Astrocyte (in vitro differentiated cells and primary cell): ENCODE measurements around the gene CLDN2. TPM values are rescaled to one million over a fixed set of nuclear protein-coding genes. Genes with fewer than 3 reads are reported as not detected.

Experiments
- DNase-seq: peaks from one replicate; pipeline ENCODE4 v3.0.0-alpha.2; 2010; ENCODE audit warnings: low read depth
- FAIRE-seq: peaks from 2 replicates; lab custom pipeline; 2011; peaks lifted over from hg19 to GRCh38; lab: Jason Lieb, UNC
- H2AFZ ChIP-seq: 2 replicates; pipeline ENCODE4 v1.6.0; 2012; ENCODE audit warnings: low read depth, low read length, inconsistent platforms
- H3K27ac ChIP-seq: 2 replicates; pipeline ENCODE4 v1.5.1; 2011; ENCODE audit warnings: low read depth, low read length, inconsistent platforms
- H3K27me3 ChIP-seq: 2 replicates; pipeline ENCODE4 v1.6.0; 2011; ENCODE audit warnings: low read length, inconsistent platforms; ENCODE audit not compliant: insufficient read depth
- H3K36me3 ChIP-seq: 2 replicates; pipeline ENCODE4 v1.5.1; 2011; ENCODE audit warnings: low read length, inconsistent platforms; ENCODE audit not compliant: insufficient read depth
- H3K4me1 ChIP-seq: 2 replicates; pipeline ENCODE4 v1.5.1; 2011; ENCODE audit warnings: low read length, inconsistent platforms; ENCODE audit not compliant: insufficient read depth
- H3K4me2 ChIP-seq: 2 replicates; pipeline ENCODE4 v1.6.0; 2012; ENCODE audit warnings: low read length, inconsistent platforms
- H3K4me3 ChIP-seq: 2 replicates; pipeline ENCODE4 v1.5.1; 2011; ENCODE audit warnings: low read depth, mild to moderate bottlenecking, low read length, inconsistent platforms; ENCODE audit not compliant: insufficient read depth
- H3K79me2 ChIP-seq: 2 replicates; pipeline ENCODE4 v1.6.0; 2012; ENCODE audit warnings: mild to moderate bottlenecking, low read length, inconsistent platforms; ENCODE audit not compliant: insufficient read depth
- H3K9ac ChIP-seq: 2 replicates; pipeline ENCODE4 v1.6.0; 2012; ENCODE audit warnings: mild to moderate bottlenecking, low read length, inconsistent platforms
- H3K9me3 ChIP-seq: 2 replicates; pipeline ENCODE4 v1.5.1; 2012; ENCODE audit warnings: low read depth, mild to moderate bottlenecking, low read length, inconsistent platforms; ENCODE audit not compliant: insufficient read depth
- H4K20me1 ChIP-seq: 2 replicates; pipeline ENCODE4 v1.6.0; 2012; ENCODE audit warnings: low read length, inconsistent platforms; ENCODE audit not compliant: insufficient read depth
- H3K27ac Mint-ChIP-seq: one replicate; pipeline ENCODE4 v1.8.0; 2021; ENCODE audit warnings: mild to moderate bottlenecking, mixed read lengths; ENCODE audit not compliant: unreplicated experiment
- H3K27me3 Mint-ChIP-seq: one replicate; pipeline ENCODE4 v1.8.0; 2021; ENCODE audit warnings: low read depth, mixed read lengths; ENCODE audit not compliant: unreplicated experiment
- H3K36me3 Mint-ChIP-seq: one replicate; pipeline ENCODE4 v1.8.0; 2021; ENCODE audit warnings: low read depth, mixed read lengths; ENCODE audit not compliant: unreplicated experiment
- H3K4me1 Mint-ChIP-seq: one replicate; pipeline ENCODE4 v1.8.0; 2021; ENCODE audit warnings: low read depth, mixed read lengths; ENCODE audit not compliant: unreplicated experiment
- H3K4me3 Mint-ChIP-seq: one replicate; pipeline ENCODE4 v1.8.0; 2021; ENCODE audit warnings: mild to moderate bottlenecking, moderate library complexity, mixed read lengths; ENCODE audit not compliant: unreplicated experiment
- H3K9me3 Mint-ChIP-seq: one replicate; pipeline ENCODE4 v1.8.0; 2021; ENCODE audit warnings: mild to moderate bottlenecking, mixed read lengths; ENCODE audit not compliant: unreplicated experiment
- EZH2 ChIP-seq: IDR thresholded peaks from 2 replicates; pipeline ENCODE4 v1.6.1; 2012; ENCODE audit warnings: mild to moderate bottlenecking, low read length, inconsistent platforms; ENCODE audit not compliant: insufficient read depth
- total RNA-seq: library from RNA; stranded (reverse); gene quantifications from 2 replicates; pipeline ENCODE4 v1.2.1, GENCODE V29; 2021
- TF ChIP-seq, protein P1 (sequence below): IDR thresholded peaks from 2 replicates; pipeline ENCODE4 v1.5.1; 2011; ENCODE audit warnings: low read depth, mild to moderate bottlenecking, inconsistent platforms, low read length, moderate library complexity; ENCODE audit not compliant: insufficient read depth

The CLDN2 gene
- total RNA-seq, 1 donor from 2014 or later = 0.77 TPM

DNA sequence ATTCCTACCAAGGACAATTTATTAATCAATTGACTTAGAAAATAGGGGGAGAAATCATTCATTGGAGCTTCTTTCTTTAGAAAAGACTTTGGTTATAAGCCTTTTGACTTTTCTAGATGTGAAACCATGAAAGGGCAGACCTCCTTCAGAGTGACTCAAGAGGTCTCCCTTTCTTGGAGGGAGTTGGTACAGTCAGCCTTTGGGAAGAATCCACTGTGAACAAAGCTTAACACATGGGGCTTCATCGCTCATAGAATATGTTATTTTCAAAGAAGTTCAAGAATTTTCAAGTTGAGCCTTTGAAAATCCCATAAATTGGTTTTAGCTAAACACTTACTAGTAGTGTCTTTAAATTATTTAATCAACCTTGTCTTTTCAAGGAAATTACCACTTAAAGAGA, 45.1 kb upstream of the CLDN2 start:
- Histone ChIP-seq H3K27ac (no peak overlapping the region), H3K4me2 (no peak overlapping the region), H3K79me2 (no peaks in the 10 kb centered on the region), H3K9ac (no peak overlapping the region), H3K36me3 (no peaks in the 10 kb centered on the region), H3K9me3 (no peaks in the 10 kb centered on the region), H4K20me1 (no peaks in the 10 kb centered on the region), H3K4me1 (no peaks in the 10 kb centered on the region), H2AFZ (no peak overlapping the region), H3K27me3 (no peaks in the 10 kb centered on the region), H3K4me3 (no peak overlapping the region)
- DNase-seq = peak; percentile 8
- no peak for TF ChIP-seq EZH2
- Mint-ChIP-seq H3K4me1 (no peaks in the 10 kb centered on the region), H3K9me3 (no peaks in the 10 kb centered on the region), H3K27me3 (no peaks in the 10 kb centered on the region), H3K4me3 (no peak overlapping the region), H3K27ac (no peak overlapping the region), H3K36me3 (no peaks in the 10 kb centered on the region)
- FAIRE-seq = peak; percentile 68

DNA sequence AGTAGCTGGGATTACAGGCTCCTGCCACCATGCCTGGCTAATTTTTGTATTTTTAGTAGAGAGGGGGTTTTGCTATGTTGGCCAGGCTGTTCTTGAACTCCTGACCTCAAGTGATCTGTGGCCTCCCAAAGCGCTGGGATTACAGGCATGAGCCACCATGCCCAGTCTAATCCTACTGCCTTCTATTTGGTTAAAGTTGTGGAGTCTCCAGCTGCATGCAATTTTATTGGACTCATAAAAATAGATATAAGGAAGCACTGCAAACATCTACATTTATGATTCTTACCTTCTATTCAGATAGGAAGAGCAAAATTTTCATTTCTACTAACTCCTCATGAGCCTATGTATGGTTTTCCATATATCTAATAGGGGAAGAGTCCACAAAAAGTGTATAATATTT, 30.7 kb upstream of the CLDN2 start:
- H3K36me3 Mint-ChIP-seq = no peaks in the 10 kb centered on the region

DNA sequence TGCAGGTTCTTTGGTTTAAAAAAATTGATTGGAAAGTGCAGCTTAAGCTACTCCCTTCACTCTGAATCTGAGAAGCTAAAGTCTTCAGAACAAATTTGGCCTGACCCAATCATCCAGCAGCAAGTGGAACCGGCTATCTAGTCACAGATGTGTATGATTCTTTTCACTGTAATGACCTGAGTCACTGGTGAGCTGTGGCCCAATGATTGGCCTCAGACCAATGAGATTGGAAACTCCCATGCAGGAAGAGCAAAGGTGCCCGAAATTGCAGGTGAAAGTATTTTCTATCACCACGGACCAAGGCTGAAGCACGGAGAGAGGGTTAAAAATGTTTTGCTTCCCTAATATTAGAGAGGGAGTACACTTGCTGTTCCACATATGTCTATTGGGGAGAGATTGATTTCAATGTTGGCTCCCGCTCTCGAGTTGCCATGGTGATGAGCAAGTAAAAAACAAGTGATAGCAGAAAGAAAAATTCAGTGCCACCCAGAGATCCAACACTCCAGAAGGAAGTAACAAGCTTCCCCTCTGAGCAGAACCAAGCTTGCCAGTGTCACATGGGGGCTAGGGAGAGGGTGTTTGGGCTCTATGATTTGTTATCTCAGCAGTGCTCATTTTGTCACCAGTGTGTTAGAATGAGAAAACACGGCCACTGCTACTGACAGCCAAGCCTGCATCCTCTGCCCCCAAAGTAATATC, 28.3 kb upstream of the CLDN2 start:
- Mint-ChIP-seq H3K36me3 (no peaks in the 10 kb centered on the region), H3K4me3 (no peak overlapping the region)
- FAIRE-seq = peak; percentile 68

More for the DNA sequence above, 30.7 kb upstream of the CLDN2 start:
- Mint-ChIP-seq H3K4me1 (no peaks in the 10 kb centered on the region), H3K27me3 (no peaks in the 10 kb centered on the region), H3K4me3 (no peak overlapping the region), H3K9me3 (no peaks in the 10 kb centered on the region), H3K27ac (no peak overlapping the region)
- Histone ChIP-seq H2AFZ (no peak overlapping the region), H3K4me1 (peaks cover under 1% of the 10 kb centered on the region), H3K36me3 (no peaks in the 10 kb centered on the region), H3K9me3 (no peaks in the 10 kb centered on the region), H3K79me2 (no peaks in the 10 kb centered on the region), H3K9ac (no peak overlapping the region), H3K27ac (no peak overlapping the region), H3K27me3 (no peaks in the 10 kb centered on the region), H3K4me2 (no peak overlapping the region), H4K20me1 (no peaks in the 10 kb centered on the region), H3K4me3 (no peak overlapping the region)
- no peak for FAIRE-seq
- no peak for DNase-seq
- TF ChIP-seq EZH2 = no peak
- TF ChIP-seq, protein P1, sequence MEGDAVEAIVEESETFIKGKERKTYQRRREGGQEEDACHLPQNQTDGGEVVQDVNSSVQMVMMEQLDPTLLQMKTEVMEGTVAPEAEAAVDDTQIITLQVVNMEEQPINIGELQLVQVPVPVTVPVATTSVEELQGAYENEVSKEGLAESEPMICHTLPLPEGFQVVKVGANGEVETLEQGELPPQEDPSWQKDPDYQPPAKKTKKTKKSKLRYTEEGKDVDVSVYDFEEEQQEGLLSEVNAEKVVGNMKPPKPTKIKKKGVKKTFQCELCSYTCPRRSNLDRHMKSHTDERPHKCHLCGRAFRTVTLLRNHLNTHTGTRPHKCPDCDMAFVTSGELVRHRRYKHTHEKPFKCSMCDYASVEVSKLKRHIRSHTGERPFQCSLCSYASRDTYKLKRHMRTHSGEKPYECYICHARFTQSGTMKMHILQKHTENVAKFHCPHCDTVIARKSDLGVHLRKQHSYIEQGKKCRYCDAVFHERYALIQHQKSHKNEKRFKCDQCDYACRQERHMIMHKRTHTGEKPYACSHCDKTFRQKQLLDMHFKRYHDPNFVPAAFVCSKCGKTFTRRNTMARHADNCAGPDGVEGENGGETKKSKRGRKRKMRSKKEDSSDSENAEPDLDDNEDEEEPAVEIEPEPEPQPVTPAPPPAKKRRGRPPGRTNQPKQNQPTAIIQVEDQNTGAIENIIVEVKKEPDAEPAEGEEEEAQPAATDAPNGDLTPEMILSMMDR = no peak

More for the DNA sequence above, 28.3 kb upstream of the CLDN2 start:
- H3K4me3 ChIP-seq = no peak overlapping the region
- no peaks in the 10 kb centered on the region for H3K27me3 Mint-ChIP-seq
- H3K9ac ChIP-seq = no peak overlapping the region
- no peaks in the 10 kb centered on the region for H3K27me3 ChIP-seq
- H4K20me1 ChIP-seq = no peaks in the 10 kb centered on the region
- no peak overlapping the region for H3K4me2 ChIP-seq
- no peak overlapping the region for H3K27ac Mint-ChIP-seq
- no peak overlapping the region for H3K27ac ChIP-seq
- no peak for TF ChIP-seq EZH2
- TF ChIP-seq, protein P1 = no peak
- H3K4me1 Mint-ChIP-seq = peaks cover 7% of the 10 kb centered on the region
- no peaks in the 10 kb centered on the region for H3K9me3 ChIP-seq
- no peaks in the 10 kb centered on the region for H3K36me3 ChIP-seq
- H3K79me2 ChIP-seq = no peaks in the 10 kb centered on the region
- DNase-seq = no peak
- H3K9me3 Mint-ChIP-seq = no peaks in the 10 kb centered on the region
- no peak overlapping the region for H2AFZ ChIP-seq
- H3K4me1 ChIP-seq = peaks cover 5% of the 10 kb centered on the region
